HepG2 (cell line): ENCODE results near the gene HIPK2. TPM values are rescaled to one million over a fixed set of nuclear protein-coding genes. Genes with fewer than 3 reads are reported as not detected.
A peak's percentile ranks its signal among the peaks of the same experiment; 100 is the strongest.

Source experiments
- ATF3 ChIP-seq: sonication (generic); formaldehyde crosslinking; IDR thresholded peaks from 2 replicates; pipeline ENCODE4 v1.4.0; 2020; ENCODE audit warnings: missing genetic modification reagents
- CEBPB ChIP-seq: IDR thresholded peaks from 2 replicates; pipeline ENCODE4 v1.6.1; 2011; ENCODE audit warnings: low read depth, low read length, improper control_type of control experiment, borderline replicate concordance
- CENPX ChIP-seq: sonication (generic); formaldehyde crosslinking; IDR thresholded peaks from 2 replicates; pipeline ENCODE4 v1.9.0; 2021; ENCODE audit warnings: mild to moderate bottlenecking, missing genetic modification reagents, moderate library complexity
- CHD2 ChIP-seq: IDR thresholded peaks from 2 replicates; pipeline ENCODE4 v1.6.1; 2011; ENCODE audit warnings: low read depth, low read length, improper control_type of control experiment
- EEA1 ChIP-seq: sonication (generic); formaldehyde crosslinking; IDR thresholded peaks from 2 replicates; pipeline ENCODE4 v1.5.1; 2020; ENCODE audit warnings: mild to moderate bottlenecking, missing genetic modification reagents, borderline replicate concordance
- ERF ChIP-seq: IDR thresholded peaks from 2 replicates; pipeline ENCODE4 v1.6.1; 2018; ENCODE audit warnings: missing biosample characterization, missing genetic modification reagents
- FOXP1 ChIP-seq, 2 experiments: fragments of 450-650 bp in 1 of 2; IDR thresholded peaks; 2 replicates each; pipeline ENCODE4 v1.6.1; 2017 to 2018; ENCODE audit warnings: antibody characterized with exemption in 1 of 2
- HOXD1 ChIP-seq: sonication (generic); formaldehyde crosslinking; IDR thresholded peaks from 2 replicates; pipeline ENCODE4 v1.5.0; 2020; ENCODE audit warnings: missing genetic modification reagents
- NBN ChIP-seq: fragments of 450-650 bp; conservative IDR thresholded peaks from 2 replicates; pipeline ENCODE4 v1.6.1; 2017
- NFIB ChIP-seq: sonication (generic); formaldehyde crosslinking; IDR thresholded peaks from 2 replicates; pipeline ENCODE4 v1.9.0; 2021; ENCODE audit warnings: missing genetic modification reagents, mild to moderate bottlenecking, borderline replicate concordance
- RBM39 ChIP-seq: fragments of 200-400 bp; formaldehyde crosslinking; IDR thresholded peaks from one replicate; pipeline ENCODE4 v1.6.1; 2018; ENCODE audit warnings: antibody characterized with exemption, mild to moderate bottlenecking, low read depth, low read length; ENCODE audit not compliant: poor library complexity, severe bottlenecking
- SAFB2 ChIP-seq: sonication (generic); formaldehyde crosslinking; IDR thresholded peaks from 2 replicates; pipeline ENCODE4 v1.5.1; 2020; ENCODE audit warnings: missing genetic modification reagents, low read depth, mild to moderate bottlenecking, borderline replicate concordance
- SAP130 ChIP-seq: IDR thresholded peaks from 2 replicates; pipeline ENCODE4 v1.6.1; 2016; ENCODE audit warnings: low read depth
- SRSF1 ChIP-seq: fragments of 200-400 bp; formaldehyde crosslinking; optimal IDR thresholded peaks from 2 replicates; pipeline ENCODE3; 2017; ENCODE audit warnings: mild to moderate bottlenecking, low read depth, low read length, moderate library complexity
- TEAD3 ChIP-seq: optimal IDR thresholded peaks from 2 replicates; pipeline ENCODE3; 2016; ENCODE audit warnings: borderline replicate concordance
- ZBTB38 ChIP-seq: sonication (generic); formaldehyde crosslinking; IDR thresholded peaks from 2 replicates; pipeline ENCODE4 v1.5.1; 2020; ENCODE audit warnings: mild to moderate bottlenecking, missing genetic modification reagents
- ZNF251 ChIP-seq: sonication (generic); formaldehyde crosslinking; IDR thresholded peaks from 2 replicates; pipeline ENCODE4 v1.9.0; 2021; ENCODE audit warnings: mild to moderate bottlenecking, missing genetic modification reagents
- ZNF354B ChIP-seq: sonication (generic); formaldehyde crosslinking; IDR thresholded peaks from 2 replicates; pipeline ENCODE4 v1.8.0; 2022; ENCODE audit warnings: mild to moderate bottlenecking, missing genetic modification reagents
- ZNF510 ChIP-seq: sonication (generic); formaldehyde crosslinking; IDR thresholded peaks from 2 replicates; pipeline ENCODE4 v1.4.0; 2020; ENCODE audit warnings: low read depth, mild to moderate bottlenecking, missing genetic modification reagents
- ZNF569 ChIP-seq: sonication (generic); formaldehyde crosslinking; IDR thresholded peaks from 2 replicates; pipeline ENCODE4 v1.5.0; 2020; ENCODE audit warnings: mild to moderate bottlenecking, missing genetic modification reagents, moderate library complexity, borderline replicate concordance
- ZNF605 ChIP-seq: sonication (generic); formaldehyde crosslinking; IDR thresholded peaks from 2 replicates; pipeline ENCODE4 v1.8.0; 2022; ENCODE audit warnings: mild to moderate bottlenecking, missing genetic modification reagents
- ZUFSP ChIP-seq: sonication (generic); formaldehyde crosslinking; IDR thresholded peaks from 2 replicates; pipeline ENCODE4 v1.9.0; 2021; ENCODE audit warnings: missing genetic modification reagents, mild to moderate bottlenecking, borderline replicate concordance
- polyA plus RNA-seq, 8 experiments: library from polyadenylated mRNA; depleted of rRNA in 3 of 8; stranded (reverse) in 7 of 8; unstranded in 1 of 8; fragments of >200 nt; fragmentation: Illumina TruSeq in 4 of 8; extraction: Trizol in 4 of 8; gene quantifications; 2 replicates each; pipeline versions ENCODE4 v1.2.1 to v1.2.3, GENCODE V29; 2011 to 2016; ENCODE audit warnings: low read depth in 4 of 8, missing spikeins in 1 of 8, mixed read lengths in 1 of 8; ENCODE audit not compliant: insufficient read depth in 1 of 8
- total RNA-seq, 5 experiments: library from RNA; depleted of rRNA; stranded (reverse); fragments of >200 nt; fragmentation: Illumina TruSeq; extraction: Trizol; gene quantifications; 2 replicates each; pipeline ENCODE4 v1.2.3, GENCODE V29; 2016; ENCODE audit warnings: low read depth in 1 of 5
- TF ChIP-seq, protein P1 (sequence below): sonication (generic); formaldehyde crosslinking; IDR thresholded peaks from 2 replicates; pipeline ENCODE4 v1.4.0; 2020; ENCODE audit warnings: missing genetic modification reagents, borderline replicate concordance
- TF ChIP-seq, protein P2 (sequence below): sonication (generic); formaldehyde crosslinking; IDR thresholded peaks from 2 replicates; pipeline ENCODE4; 2020; ENCODE audit warnings: missing genetic modification reagents, mild to moderate bottlenecking, borderline replicate concordance

Gene HIPK2
- total and polyA plus RNA-seq, 2 of the 13 experiments (the other 11 are each of a cell fraction or from before 2014, with no cell fraction given): 14.4 to 20.2 TPM

DNA sequence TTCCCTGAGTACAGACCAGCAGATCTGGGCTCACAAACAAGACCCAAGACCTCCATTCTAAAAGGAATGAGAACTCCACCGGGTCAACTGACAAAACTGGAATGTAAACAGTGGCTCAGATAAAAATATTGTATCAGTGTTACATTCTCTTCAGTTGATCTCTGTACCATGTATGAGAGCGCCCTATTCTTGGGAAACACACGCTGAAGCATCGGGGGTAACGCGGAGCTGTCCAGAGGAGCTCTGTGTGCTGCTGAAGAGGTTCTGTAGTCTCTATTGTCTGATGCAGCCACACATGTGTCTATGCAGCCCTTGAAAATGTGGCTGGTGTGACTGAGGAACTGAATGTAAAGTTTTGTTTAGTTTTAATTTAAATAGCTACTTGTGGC is 39.7 kb downstream of the HIPK2 start (continued):
- TF ChIP-seq, protein P1, sequence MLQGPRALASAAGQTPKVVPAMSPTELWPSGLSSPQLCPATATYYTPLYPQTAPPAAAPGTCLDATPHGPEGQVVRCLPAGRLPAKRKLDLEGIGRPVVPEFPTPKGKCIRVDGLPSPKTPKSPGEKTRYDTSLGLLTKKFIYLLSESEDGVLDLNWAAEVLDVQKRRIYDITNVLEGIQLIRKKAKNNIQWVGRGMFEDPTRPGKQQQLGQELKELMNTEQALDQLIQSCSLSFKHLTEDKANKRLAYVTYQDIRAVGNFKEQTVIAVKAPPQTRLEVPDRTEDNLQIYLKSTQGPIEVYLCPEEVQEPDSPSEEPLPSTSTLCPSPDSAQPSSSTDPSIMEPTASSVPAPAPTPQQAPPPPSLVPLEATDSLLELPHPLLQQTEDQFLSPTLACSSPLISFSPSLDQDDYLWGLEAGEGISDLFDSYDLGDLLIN (CRISPR knock-in tag): no peak
- TF ChIP-seq ZBTB38 (CRISPR knock-in tag) (peak; percentile 47; the same call in 1 of the 2 replicates), ZNF510 (CRISPR knock-in tag) (no peak), ATF3 (CRISPR knock-in tag) (no peak), NFIB (CRISPR knock-in tag) (no peak), CHD2 (no peak), SAFB2 (CRISPR knock-in tag) (no peak), ZNF354B (CRISPR knock-in tag) (no peak), FOXP1 (IDR thresholded peaks at IDR 0.05) (no peak), FOXP1 (CRISPR knock-in tag; IDR thresholded peaks at IDR 0.05) (peak; percentile 35; the same call in 1 of the 2 replicates), SAP130 (peak; percentile 64; the same call in 1 of the 2 replicates), SRSF1 (no peak), ZNF569 (no peak), ERF (CRISPR knock-in tag) (no peak), CENPX (CRISPR knock-in tag) (no peak), RBM39 (no peak), ZNF251 (CRISPR knock-in tag) (no peak), ZUFSP (CRISPR knock-in tag) (no peak), NBN (no peak), ZNF605 (CRISPR knock-in tag) (no peak), HOXD1 (CRISPR knock-in tag) (no peak), TEAD3 (CRISPR knock-in tag) (peak; percentile 81), EEA1 (CRISPR knock-in tag) (no peak), CEBPB (peak; percentile 37; the same call in 1 of the 2 replicates)
- TF ChIP-seq, protein P2, sequence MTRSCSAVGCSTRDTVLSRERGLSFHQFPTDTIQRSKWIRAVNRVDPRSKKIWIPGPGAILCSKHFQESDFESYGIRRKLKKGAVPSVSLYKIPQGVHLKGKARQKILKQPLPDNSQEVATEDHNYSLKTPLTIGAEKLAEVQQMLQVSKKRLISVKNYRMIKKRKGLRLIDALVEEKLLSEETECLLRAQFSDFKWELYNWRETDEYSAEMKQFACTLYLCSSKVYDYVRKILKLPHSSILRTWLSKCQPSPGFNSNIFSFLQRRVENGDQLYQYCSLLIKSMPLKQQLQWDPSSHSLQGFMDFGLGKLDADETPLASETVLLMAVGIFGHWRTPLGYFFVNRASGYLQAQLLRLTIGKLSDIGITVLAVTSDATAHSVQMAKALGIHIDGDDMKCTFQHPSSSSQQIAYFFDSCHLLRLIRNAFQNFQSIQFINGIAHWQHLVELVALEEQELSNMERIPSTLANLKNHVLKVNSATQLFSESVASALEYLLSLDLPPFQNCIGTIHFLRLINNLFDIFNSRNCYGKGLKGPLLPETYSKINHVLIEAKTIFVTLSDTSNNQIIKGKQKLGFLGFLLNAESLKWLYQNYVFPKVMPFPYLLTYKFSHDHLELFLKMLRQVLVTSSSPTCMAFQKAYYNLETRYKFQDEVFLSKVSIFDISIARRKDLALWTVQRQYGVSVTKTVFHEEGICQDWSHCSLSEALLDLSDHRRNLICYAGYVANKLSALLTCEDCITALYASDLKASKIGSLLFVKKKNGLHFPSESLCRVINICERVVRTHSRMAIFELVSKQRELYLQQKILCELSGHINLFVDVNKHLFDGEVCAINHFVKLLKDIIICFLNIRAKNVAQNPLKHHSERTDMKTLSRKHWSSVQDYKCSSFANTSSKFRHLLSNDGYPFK (CRISPR knock-in tag): no peak
